Gastrocnemius medialis (tissue), 4 donors: ENCODE results near the gene SPACDR. TPM values are rescaled to one million over a fixed set of nuclear protein-coding genes. Genes with fewer than 3 reads are reported as not detected.

ENCODE experiments used
- ATAC-seq, 2 donors: fragments of 150-250 bp; one replicate each; pipeline ENCODE4 v1.9.1; 2016
- DNase-seq, 2 donors: peaks; one replicate each; pipeline ENCODE4 v3.0.0-alpha.2; 2019
- H3K27ac ChIP-seq, 4 donors: fragments of 200-600 bp; sonication (generic); 1 replicate in 1 of 4; 2 replicates in 3 of 4; pipeline ENCODE4 v1.5.1; 2016 to 2018; ENCODE audit warnings: mild to moderate bottlenecking in 2 of 4, moderate library complexity in 1 of 4
- H3K27me3 ChIP-seq, 3 donors: fragments of 200-600 bp; sonication (generic) in 2 of 3; 1 replicate in 1 of 3; 2 replicates in 2 of 3; pipeline versions ENCODE4 v1.5.1 to v1.6.0; 2016 to 2019; ENCODE audit warnings: mild to moderate bottlenecking in 1 of 3, moderate library complexity in 1 of 3
- H3K36me3 ChIP-seq, 2 donors: fragments of 200-600 bp; sonication (generic) in 1 of 2; one replicate each; pipeline ENCODE4 v1.5.1; 2017 to 2018
- H3K4me1 ChIP-seq, 2 donors: fragments of 200-600 bp; sonication (generic) in 1 of 2; one replicate each; pipeline ENCODE4 v1.5.1; 2016 to 2017; ENCODE audit warnings: mild to moderate bottlenecking in 2 of 2
- H3K4me3 ChIP-seq, 4 donors: fragments of 200-600 bp; sonication (generic) in 3 of 4; 1 replicate in 1 of 4; 2 replicates in 3 of 4; pipeline ENCODE4 v1.5.1; 2016 to 2019; ENCODE audit warnings: mild to moderate bottlenecking in 2 of 4
- H3K9me3 ChIP-seq, 3 donors: fragments of 200-600 bp; sonication (generic) in 2 of 3; 1 replicate in 1 of 3; 2 replicates in 2 of 3; pipeline ENCODE4 v1.5.1; 2016 to 2019
- CTCF ChIP-seq, 5 experiments: fragments of 450-650 bp in 3 of 5; fragments of 200-600 bp in 2 of 5; sonication (generic) in 2 of 5; IDR thresholded peaks in 4 of 5; conservative IDR thresholded peaks in 1 of 5; 1 replicate in 4 of 5; 2 replicates in 1 of 5; pipeline ENCODE4 v1.5.1; 2016 to 2019; ENCODE audit warnings: antibody characterized with exemption in 5 of 5, mild to moderate bottlenecking in 3 of 5, moderate library complexity in 3 of 5
- POLR2A ChIP-seq, 2 donors: fragments of 450-650 bp; IDR thresholded peaks; one replicate each; pipeline ENCODE4 v1.6.1; 2017; ENCODE audit warnings: antibody characterized with exemption in 2 of 2, mild to moderate bottlenecking in 2 of 2, moderate library complexity in 2 of 2
- in situ Hi-C, 4 donors: fragments of 200-750 bp; cut with MboI; loops; one replicate each; pipeline versions ENCODE4 v1.15.0 to v1.8.0; 2017; ENCODE audit warnings: low sequenced_read_pairs in 4 of 4
- intact Hi-C: fragments of 100-400 bp; cut with DNase I; formaldehyde crosslinking; loops from one replicate; pipeline ENCODE4 v1.15.1; 2023; ENCODE audit warnings: low total_unique reads
- total RNA-seq, 4 donors: library from RNA; depleted of rRNA; stranded (reverse); fragments of >200 nt; gene quantifications; one replicate each; pipeline versions ENCODE4 v1.1.0 to v1.2.3, GENCODE V29; 2016

SPACDR gene
- total RNA-seq, 4 donors from 2014 or later, result 0.29 TPM; not detected in 3

GRCh38 chr7:100438172-100438571, 25.9 kb downstream of the SPACDR start:
- Histone ChIP-seq H3K9me3 (no peaks in the 10 kb centered on the region), H3K4me1 (peaks cover 12% of the 10 kb centered on the region in 2 donors), H3K36me3 (peaks cover 0 to 14% of the 10 kb centered on the region in 2 donors), H3K4me3 (no peak overlapping the region), H3K27ac (no peak overlapping the region), H3K27me3 (no peaks in the 10 kb centered on the region)
- intact Hi-C loops, result no loop called here
- no peak for TF ChIP-seq POLR2A (IDR thresholded peaks at IDR 0.05)
- no peak for TF ChIP-seq CTCF (IDR thresholded peaks at IDR 0.05 in 4 of 5, conservative IDR thresholded peaks at IDR 0.05 in 1 of 5)
- no peak for DNase-seq
- ATAC-seq, result no peak
- in situ Hi-C loops, result loop anchor here in 1 of 4 donors (25.0 kb wide), 1 partner anchor 424 kb away; the partner anchor contains the start of genes SLC12A9 and TRIP6

DNA sequence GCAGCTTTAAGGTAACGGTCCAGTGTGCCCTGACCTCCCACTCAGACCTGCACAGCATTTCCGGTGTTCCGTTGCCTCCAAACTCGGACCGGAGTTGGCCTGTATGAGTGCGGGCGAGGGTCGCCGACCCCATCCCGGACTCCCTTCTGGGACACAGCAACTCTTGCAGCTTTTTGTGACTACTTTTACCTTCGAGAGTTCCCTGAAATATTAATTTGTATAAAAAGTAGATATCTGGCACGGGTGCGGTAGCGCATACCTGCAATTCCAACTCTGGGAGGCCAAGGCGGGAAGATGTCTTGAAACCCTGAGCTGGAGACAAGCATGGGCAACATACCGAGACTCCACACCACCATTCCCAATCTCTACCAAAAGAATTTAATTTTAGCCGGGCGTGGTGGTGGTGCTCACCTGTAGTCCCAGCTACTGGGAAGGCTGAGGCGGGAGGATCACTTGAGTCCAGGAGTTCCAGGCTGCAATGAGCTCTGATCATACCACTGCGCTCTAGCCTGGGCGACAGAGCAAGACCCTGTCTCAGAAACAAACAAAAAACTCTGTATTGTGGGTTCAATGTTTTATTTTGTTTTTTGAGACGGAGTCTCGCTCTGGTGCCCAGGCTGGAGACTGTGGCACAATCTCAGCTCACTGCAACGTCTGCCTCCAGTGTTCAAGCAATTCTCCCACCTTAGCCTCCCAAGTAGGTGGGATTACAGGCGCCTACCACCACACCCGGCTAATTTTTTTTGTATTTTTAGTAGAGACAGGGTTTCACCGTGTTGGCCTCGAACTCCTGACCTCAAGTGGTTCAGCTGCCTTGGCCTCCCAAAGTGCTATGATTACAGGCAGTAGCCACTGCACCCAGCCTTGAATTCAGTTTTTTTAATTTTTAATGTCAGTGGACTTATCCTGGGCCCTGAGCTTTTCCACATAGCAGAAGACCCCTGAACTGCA, 26.6 kb downstream of the SPACDR start:
- DNase-seq (no peak), ATAC-seq (no peak)
- TF ChIP-seq POLR2A (IDR thresholded peaks at IDR 0.05) (no peak), CTCF (IDR thresholded peaks at IDR 0.05 in 4 of 5, conservative IDR thresholded peaks at IDR 0.05 in 1 of 5) (no peak)
- Histone ChIP-seq H3K4me3 (peak overlapping the region in 2 of 4 donors; percentile 78 to 81), H3K9me3 (no peaks in the 10 kb centered on the region), H3K4me1 (peaks cover 13% of the 10 kb centered on the region in 2 donors), H3K36me3 (peaks cover 0 to 22% of the 10 kb centered on the region in 2 donors), H3K27ac (peak overlapping the region; percentile 85 to 92 (median 90)), H3K27me3 (no peaks in the 10 kb centered on the region)
- intact Hi-C loops (loop anchor here (2.0 kb wide), 1 partner anchor 41 kb away; the partner anchor contains the start of gene TSC22D4), in situ Hi-C loops (loop anchor here in 1 of 4 donors (25.0 kb wide), 1 partner anchor 425 kb away; the partner anchor contains the start of genes SLC12A9 and TRIP6)

GRCh38 chr7:100435401-100436304, 28.4 kb downstream of the SPACDR start:
- Histone ChIP-seq H3K27ac (peak overlapping the region; percentile 85 to 92 (median 90)), H3K9me3 (no peaks in the 10 kb centered on the region), H3K27me3 (no peaks in the 10 kb centered on the region), H3K4me1 (peaks cover 31% of the 10 kb centered on the region in 2 donors), H3K36me3 (peaks cover 0 to 22% of the 10 kb centered on the region in 2 donors), H3K4me3 (peak overlapping the region; percentile 78 to 86 (median 81))
- intact Hi-C loops, result loop anchor here (1.0 to 2.0 kb wide), 2 partner anchors 15 to 43 kb away; partner anchors contain the start of gene TSC22D4
- in situ Hi-C loops, result loop anchor here in 1 of 4 donors (25.0 kb wide), 1 partner anchor 427 kb away; the partner anchor contains the start of genes SLC12A9 and TRIP6
- ATAC-seq, result peak; percentile 33 to 42
- no peak for DNase-seq
- no peak for TF ChIP-seq POLR2A (IDR thresholded peaks at IDR 0.05)

GRCh38 chr7:100434297-100435144, 29.5 kb downstream of the SPACDR start:
- H3K36me3 ChIP-seq, result peaks cover 0 to 22% of the 10 kb centered on the region in 2 donors
- DNase-seq (no peak), ATAC-seq (no peak)
- no peaks in the 10 kb centered on the region for H3K27me3 ChIP-seq
- peak overlapping the region in 2 of 4 donors; percentile 87 to 92 for H3K27ac ChIP-seq
- in situ Hi-C loops (loop anchor here in 1 of 4 donors (25.0 kb wide), 1 partner anchor 428 kb away; the partner anchor contains the start of genes SLC12A9 and TRIP6), intact Hi-C loops (no loop called here)
- no peaks in the 10 kb centered on the region for H3K9me3 ChIP-seq
- H3K4me1 ChIP-seq, result peaks cover 35 to 36% of the 10 kb centered on the region in 2 donors
- peak overlapping the region in 2 of 4 donors; percentile 78 to 86 for H3K4me3 ChIP-seq
- TF ChIP-seq POLR2A (IDR thresholded peaks at IDR 0.05) (no peak), CTCF (IDR thresholded peaks at IDR 0.05 in 4 of 5, conservative IDR thresholded peaks at IDR 0.05 in 1 of 5) (no peak)
